Endothelial cell of umbilical vein (primary cell): Measurements from ENCODE around the gene CDC20. TPM values are rescaled to one million over a fixed set of nuclear protein-coding genes. Genes with fewer than 3 reads are reported as not detected.

Experiments used
- BruUV-seq: library from RNA; stranded (reverse); fragments of 400-500 nt; replicated peaks from 2 replicates; lab custom pipeline; 2021; lab: Mats Ljungman, UMichigan
- CTCF ChIA-PET: fragments of 300-600, 350-600 bp; sonication (Branson Sonifier 250); formaldehyde crosslinking; loops from one replicate; lab custom pipeline; 2021; ENCODE audit warnings: antibody characterized with exemption, inconsistent platforms; lab: Charles Lee
- POLR2A ChIA-PET: fragments of 300-600, 350-600 bp; sonication (Branson Sonifier 250); formaldehyde crosslinking; loops from one replicate; lab custom pipeline; 2021; ENCODE audit warnings: antibody characterized with exemption, inconsistent platforms; lab: Charles Lee
- DNase-seq: peaks from one replicate; pipeline ENCODE4 v3.0.0-alpha.2; 2011; ENCODE audit warnings: low read depth, low spot score
- FAIRE-seq: peaks from 2 replicates; lab custom pipeline; 2011; peaks lifted over from hg19 to GRCh38; lab: Jason Lieb, UNC
- H2AFZ ChIP-seq: 2 replicates; pipeline ENCODE4 v1.6.0; 2012; ENCODE audit warnings: low read depth, low read length, control low read depth, inconsistent platforms
- H3K27ac ChIP-seq: 2 replicates; pipeline ENCODE4 v1.5.1; 2011; ENCODE audit warnings: low read depth, mild to moderate bottlenecking, control low read depth, low read length, moderate library complexity; ENCODE audit not compliant: insufficient read depth
- H3K27me3 ChIP-seq, 2 experiments: 2 replicates each; pipeline versions ENCODE4 v1.6.0 to v1.6.1; 2011; ENCODE audit warnings: low read length in 2 of 2, mixed read lengths in 1 of 2; ENCODE audit not compliant: control insufficient read depth in 2 of 2, insufficient read depth in 2 of 2
- H3K36me3 ChIP-seq, 2 experiments: 2 replicates in 1 of 2; 3 replicates in 1 of 2; pipeline ENCODE4 v1.5.1; 2011; ENCODE audit warnings: low read length in 2 of 2, mild to moderate bottlenecking in 1 of 2, moderate library complexity in 1 of 2; ENCODE audit not compliant: control insufficient read depth in 2 of 2, insufficient read depth in 2 of 2; ENCODE audit errors: extremely low read depth in 1 of 2
- H3K4me1 ChIP-seq: 3 replicates; pipeline ENCODE4 v1.5.1; 2011; ENCODE audit warnings: mild to moderate bottlenecking, low read length; ENCODE audit not compliant: control insufficient read depth, insufficient read depth; ENCODE audit errors: extremely low read depth
- H3K4me2 ChIP-seq: 2 replicates; pipeline ENCODE4 v1.6.1; 2011; ENCODE audit warnings: low read length, control low read depth, mixed read lengths; ENCODE audit not compliant: insufficient read depth
- H3K4me3 ChIP-seq, 3 experiments: fragments of 200-600 bp in 1 of 3; sonication (generic), shearing (Covaris generic) in 1 of 3; replicated peaks in 1 of 3; 2 replicates each; pipeline ENCODE4 v1.5.1; 2011 to 2016; ENCODE audit warnings: control low read depth in 3 of 3, low read length in 3 of 3, mild to moderate bottlenecking in 2 of 3, inconsistent platforms in 1 of 3, low read depth in 1 of 3, moderate library complexity in 1 of 3; ENCODE audit not compliant: insufficient read depth in 1 of 3
- H3K79me2 ChIP-seq: 2 replicates; pipeline ENCODE4 v1.6.0; 2012; ENCODE audit warnings: low read length, inconsistent platforms; ENCODE audit not compliant: control insufficient read depth, insufficient read depth
- H3K9ac ChIP-seq: replicated peaks from 2 replicates; pipeline ENCODE3; 2011; ENCODE audit warnings: low read length, control low read depth; ENCODE audit not compliant: insufficient read depth; ENCODE audit errors: extremely low read depth
- H3K9me1 ChIP-seq: replicated peaks from 3 replicates; pipeline ENCODE4 v1.6.0; 2011; ENCODE audit warnings: mild to moderate bottlenecking, low read length; ENCODE audit not compliant: control insufficient read depth, insufficient read depth; ENCODE audit errors: extremely low read depth
- H3K9me3 ChIP-seq: replicated peaks from 2 replicates; pipeline ENCODE4 v1.5.1; 2012; ENCODE audit warnings: low read length, inconsistent platforms; ENCODE audit not compliant: control insufficient read depth, insufficient read depth
- H4K20me1 ChIP-seq: replicated peaks from 2 replicates; pipeline ENCODE3; 2011; ENCODE audit warnings: mild to moderate bottlenecking, low read length; ENCODE audit not compliant: control insufficient read depth, insufficient read depth; ENCODE audit errors: extremely low read depth
- CTCF ChIP-seq, 2 donors: IDR thresholded peaks; 1 replicate in 1 of 2; 2 replicates in 1 of 2; pipeline ENCODE4 v1.5.1; 2011; ENCODE audit warnings: low read length in 2 of 2, mild to moderate bottlenecking in 2 of 2, moderate library complexity in 2 of 2, control low read depth in 1 of 2, inconsistent platforms in 1 of 2, low read depth in 1 of 2; ENCODE audit not compliant: insufficient read depth in 1 of 2; ENCODE audit errors: extremely low read depth in 1 of 2
- EZH2 ChIP-seq: IDR thresholded peaks from 2 replicates; pipeline ENCODE4 v1.6.1; 2012; ENCODE audit warnings: borderline replicate concordance, low read depth, mild to moderate bottlenecking, moderate library complexity, low read length, inconsistent platforms; ENCODE audit not compliant: severe bottlenecking
- FOS ChIP-seq: IDR thresholded peaks from 2 replicates; pipeline ENCODE4 v1.6.1; 2011; ENCODE audit warnings: mild to moderate bottlenecking, low read length, moderate library complexity, borderline replicate concordance; ENCODE audit not compliant: insufficient read depth
- GATA2 ChIP-seq: IDR thresholded peaks from 2 replicates; pipeline ENCODE4 v1.7.0; 2011; ENCODE audit warnings: low read depth, mild to moderate bottlenecking, moderate library complexity, mixed read lengths, low read length; ENCODE audit not compliant: insufficient read length, insufficient read depth
- JUN ChIP-seq: IDR thresholded peaks from 2 replicates; pipeline ENCODE4 v1.6.1; 2011; ENCODE audit warnings: borderline replicate concordance, low read depth; ENCODE audit not compliant: insufficient read length, insufficient read depth
- MAX ChIP-seq: IDR thresholded peaks from 2 replicates; pipeline ENCODE4 v1.6.1; 2011; ENCODE audit not compliant: insufficient read depth, insufficient read length
- MYC ChIP-seq: IDR thresholded peaks from one replicate; pipeline ENCODE4 v1.6.1; 2011; ENCODE audit warnings: mild to moderate bottlenecking, low read depth, low read length
- POLR2A ChIP-seq: IDR thresholded peaks from 2 replicates; pipeline ENCODE4 v1.6.1; 2012; ENCODE audit warnings: low read depth, mild to moderate bottlenecking, control low read depth, low read length
- POLR2AphosphoS5 ChIP-seq: IDR thresholded peaks from 2 replicates; pipeline ENCODE4 v1.6.1; 2012; ENCODE audit warnings: low read depth, mild to moderate bottlenecking, control low read depth, low read length, moderate library complexity; ENCODE audit not compliant: insufficient read depth
- dilution Hi-C: fragments of 300-500 bp; cut with MboI; formaldehyde crosslinking; loops from one replicate; pipeline ENCODE4 v1.15.0; 2019; ENCODE audit warnings: low sequenced_read_pairs; ENCODE audit not compliant: extremely low pct_ligation_motif_present
- intact Hi-C: fragments of 100-400 bp; cut with micrococcal nuclease; formaldehyde crosslinking; loops from one replicate; pipeline ENCODE4 v1.10.0; 2022
- polyA plus RNA-seq, 4 experiments: library from polyadenylated mRNA; depleted of rRNA in 3 of 4; stranded (reverse) in 3 of 4; unstranded in 1 of 4; fragments of >200 nt; gene quantifications; 2 replicates each; pipeline versions ENCODE4 v1.2.1 to v1.2.3, GENCODE V29; 2011 to 2012; ENCODE audit warnings: missing spikeins in 1 of 4
- total RNA-seq: library from RNA; stranded (reverse); gene quantifications from 2 replicates; pipeline ENCODE4 v1.2.3, GENCODE V29; 2021

The CDC20 gene
- total and polyA plus RNA-seq, 2 donors (not counting 3 experiments of a cell fraction or from before 2014, with no cell fraction given), result 129 to 170 TPM

GRCh38 chr1:43317817-43318471, 40.8 kb upstream of the CDC20 start:
- TF ChIP-seq GATA2 (no peak), MAX (no peak), CTCF (IDR thresholded peaks at IDR 0.05; ENCODE audit: extremely low read depth in 1 of 2, insufficient read depth in 1 of 2, low read depth in 1 of 2, low read length in 2 of 2) (no peak), FOS (no peak), EZH2 (no peak), POLR2AphosphoS5 (no peak), MYC (no peak), JUN (no peak), POLR2A (no peak)
- Histone ChIP-seq H3K27ac (no peak overlapping the region), H3K4me3 (no peak overlapping the region), H4K20me1 (no peaks in the 10 kb centered on the region), H3K9ac (no peak overlapping the region), H3K4me2 (no peak overlapping the region), H3K27me3 (no peaks in the 10 kb centered on the region), H2AFZ (no peak overlapping the region), H3K79me2 (no peaks in the 10 kb centered on the region), H3K36me3 (peaks cover 49 to 84% of the 10 kb centered on the region in 2 experiments), H3K9me1 (no peaks in the 10 kb centered on the region), H3K4me1 (no peaks in the 10 kb centered on the region), H3K9me3 (no peaks in the 10 kb centered on the region)
- no peak for FAIRE-seq
- dilution Hi-C loops, result no loop called here
- intact Hi-C loops, result no loop called here
- DNase-seq, result no peak
- ChIA-PET POLR2A (no interaction called here), CTCF (interaction anchor here (2.0 to 3.1 kb wide), 2 partner anchors 91 to 96 kb away, joined by 9 to 12 read pairs; no protein-coding TSS in a partner anchor)
- BruUV-seq, result no TSS peak
